KBM-7 (cell line): ENCODE measurements around the gene SLC16A10.
"Not testable (repeated sequence)": the region's sequence is repeated elsewhere in the genome, so short reads cannot be mapped to it uniquely, and the experiment has no call there.

Experiments used
- DNase-seq: peaks from one replicate; pipeline ENCODE4 v3.0.0-alpha.2; 2015
- in situ Hi-C: fragments of 300-500 bp; cut with MboI; formaldehyde crosslinking; loops from 2 replicates; pipeline ENCODE4 v1.14.3; 2020; ENCODE audit warnings: low sequenced_read_pairs, low pct_unique_long_range_greater_than_20kb, mixed read lengths

SLC16A10 gene

GRCh38 chr6:111074311-111074710 lies 13.0 kb upstream of the SLC16A10 start:
- DNase-seq, result no peak
- in situ Hi-C loops, result loop anchor here (25.0 kb wide), 1 partner anchor 138 kb away; no protein-coding TSS in a partner anchor

DNA sequence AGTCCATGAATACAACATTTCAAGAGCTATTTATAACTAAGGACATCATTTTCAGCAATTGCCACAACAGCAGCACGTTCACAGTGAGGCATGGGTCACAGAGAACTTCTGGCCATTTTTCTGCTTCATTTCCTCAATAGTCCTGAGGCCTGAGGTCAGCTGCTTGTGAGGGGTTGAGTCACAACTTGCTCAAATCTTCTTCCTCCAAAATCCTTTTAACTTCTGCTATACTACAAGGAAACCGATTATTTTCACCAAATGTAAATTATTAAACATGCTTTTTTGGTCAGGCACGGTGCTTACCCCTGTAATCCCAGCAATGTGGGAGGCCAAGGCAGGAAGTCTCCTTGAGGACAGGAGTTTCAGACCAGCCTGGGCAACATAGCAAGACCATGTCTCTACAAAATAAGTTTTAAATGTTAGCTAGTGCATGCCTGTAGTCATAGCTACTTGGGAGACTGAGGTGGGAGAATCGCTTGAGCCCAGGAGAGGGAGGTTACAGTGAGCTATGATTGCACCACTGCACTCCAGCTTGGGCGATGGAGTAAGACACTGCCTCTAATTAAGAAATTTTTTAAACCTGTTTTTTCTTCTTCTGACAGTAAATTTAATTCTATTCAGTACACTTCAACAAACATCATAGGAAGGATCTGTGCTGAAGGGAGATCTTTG lies 11.1 kb upstream of the SLC16A10 start:
- DNase-seq, result no peak
- in situ Hi-C loops, result no loop called here

- DNase-seq, result no peak
- in situ Hi-C loops, result no loop called here
Measured at GRCh38 chr6:111080698-111081097, 6.6 kb upstream of the SLC16A10 start.

DNA sequence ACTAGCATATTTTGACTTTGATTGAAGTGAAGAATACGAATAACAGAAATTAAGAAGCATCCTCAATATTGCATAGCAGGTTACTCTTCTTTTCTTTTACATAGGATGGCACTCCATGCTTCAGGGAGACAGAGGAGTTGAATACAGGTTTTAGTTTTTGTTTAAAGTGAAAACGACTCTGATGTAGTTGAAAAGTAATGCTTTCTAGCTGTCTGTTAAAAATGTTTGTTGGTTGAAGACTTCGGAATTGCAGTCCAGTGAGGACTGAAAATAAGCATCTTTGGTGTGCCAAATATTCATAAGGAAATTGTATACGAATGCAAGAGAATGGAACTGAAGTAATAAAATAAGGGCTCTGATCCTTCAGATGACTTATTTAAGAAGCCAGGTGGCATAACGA lies 618 bp upstream of the SLC16A10 start:
- DNase-seq, result no peak
- in situ Hi-C loops, result no loop called here

DNA sequence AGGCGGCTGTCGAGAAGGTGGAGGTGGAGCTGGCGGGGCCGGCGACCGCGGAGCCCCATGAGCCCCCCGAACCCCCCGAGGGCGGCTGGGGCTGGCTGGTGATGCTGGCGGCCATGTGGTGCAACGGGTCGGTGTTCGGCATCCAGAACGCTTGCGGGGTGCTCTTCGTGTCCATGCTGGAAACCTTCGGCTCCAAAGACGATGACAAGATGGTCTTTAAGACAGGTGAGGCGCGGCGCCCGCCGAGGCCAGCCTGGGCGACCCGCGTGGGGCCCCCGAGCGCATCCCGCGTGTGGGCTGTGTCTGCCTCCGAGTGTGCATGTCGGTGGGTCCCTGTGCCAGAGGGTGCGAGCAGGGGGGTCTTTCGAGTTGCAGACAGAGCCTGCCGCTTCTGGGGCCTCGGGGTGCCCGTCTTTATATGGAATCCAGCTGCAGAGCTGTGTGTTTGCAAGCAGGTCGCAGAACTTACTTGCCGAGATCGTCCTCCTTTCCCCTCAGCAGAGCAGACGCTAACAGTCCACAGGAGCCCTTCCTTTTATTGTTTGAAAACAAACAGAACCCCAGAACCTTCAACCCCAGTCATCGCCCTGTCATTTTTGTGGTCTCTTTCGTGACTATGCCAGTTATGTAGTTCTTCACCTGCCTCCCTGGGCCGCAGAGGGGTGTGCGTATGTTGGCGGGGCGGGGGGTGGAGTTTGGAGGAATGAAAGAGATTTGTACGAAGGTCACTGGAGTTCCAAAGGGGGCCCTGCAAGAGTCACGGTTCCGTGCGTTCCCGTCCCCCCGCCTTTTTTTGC lies 766 bp downstream of the SLC16A10 start:
- DNase-seq, result peak; percentile 62
- in situ Hi-C loops, result no loop called here

DNA sequence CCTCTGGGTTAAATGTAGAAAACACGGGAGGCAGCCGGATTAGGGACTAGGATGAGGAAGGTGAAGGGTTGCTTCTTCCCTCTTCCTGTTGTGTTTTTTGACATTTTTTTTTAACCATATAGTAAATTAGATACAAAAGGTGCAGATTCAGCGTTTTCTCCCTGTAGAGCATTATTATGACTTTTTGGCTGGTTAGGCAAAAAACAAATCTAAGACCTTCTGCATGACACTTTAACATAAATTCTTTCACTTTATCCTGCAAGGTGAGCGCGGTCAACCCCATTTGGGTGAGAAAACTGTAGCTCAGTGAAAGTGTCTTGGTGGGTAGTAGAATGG lies 1.3 kb downstream of the SLC16A10 start:
- DNase-seq, result no peak
- in situ Hi-C loops, result no loop called here

DNA sequence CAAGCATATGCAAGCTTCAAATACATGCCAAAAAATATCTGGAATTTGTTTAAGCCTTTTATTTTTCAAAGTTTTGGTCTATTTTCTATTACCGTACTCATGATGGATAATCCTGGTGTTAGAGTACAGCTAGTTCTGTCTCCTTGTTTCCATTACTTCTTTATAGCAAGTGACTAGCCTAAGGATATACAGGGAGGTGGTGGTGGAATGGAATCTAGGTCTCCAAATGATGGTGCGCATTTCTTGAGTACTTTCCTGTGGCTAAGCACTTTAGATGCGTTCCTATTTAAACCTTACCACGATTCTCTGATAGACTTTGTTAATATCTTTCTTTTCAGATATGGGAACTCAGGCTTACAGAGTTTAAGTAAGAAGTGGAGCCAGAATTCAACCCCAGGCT lies 3.5 kb downstream of the SLC16A10 start:
- in situ Hi-C loops, result no loop called here
- no peak for DNase-seq

DNA sequence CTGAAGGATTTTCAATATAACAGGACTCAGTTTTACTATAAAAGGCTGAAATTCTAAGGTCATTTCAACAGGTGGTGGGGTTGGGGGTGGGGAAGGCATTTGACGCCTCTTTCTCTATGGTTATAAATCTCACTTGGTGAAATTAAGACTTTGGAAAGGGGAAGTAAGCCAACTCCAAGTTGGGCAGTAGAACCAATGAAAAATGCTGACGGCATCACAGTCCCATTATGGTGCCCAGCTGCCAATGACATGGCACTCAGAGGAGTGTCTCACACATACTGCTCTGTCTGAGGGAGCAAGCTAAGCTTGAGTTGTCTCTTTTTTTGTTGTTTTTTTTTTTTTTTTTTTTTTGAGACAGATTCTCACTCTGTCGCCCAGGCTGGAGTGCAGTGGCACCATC lies 4.7 kb downstream of the SLC16A10 start:
- in situ Hi-C loops, result no loop called here
- DNase-seq, result peak; percentile 27

DNA sequence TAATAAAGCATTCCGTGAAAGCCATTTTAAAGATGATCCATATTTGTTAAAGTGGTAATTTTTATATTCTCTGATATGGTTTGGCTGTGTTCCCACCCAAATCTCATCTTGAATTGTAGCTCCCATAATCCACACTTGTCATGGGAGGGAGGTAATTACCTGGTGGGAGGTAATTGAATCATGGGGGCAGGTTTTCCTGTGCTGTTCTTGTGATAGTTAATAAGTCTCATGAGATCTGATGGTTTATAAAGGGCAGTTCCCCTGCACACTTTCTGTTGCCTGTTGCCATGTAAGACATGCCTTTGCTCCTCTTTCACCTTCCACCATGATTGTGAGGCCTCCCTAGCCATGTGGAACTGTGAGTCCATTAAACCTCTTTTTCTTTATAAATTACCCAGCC lies 8.2 kb downstream of the SLC16A10 start:
- DNase-seq, in situ Hi-C loops: not testable (repeated sequence)

GRCh38 chr6:111096246-111096645 lies 8.9 kb downstream of the SLC16A10 start:
- no peak for DNase-seq
- in situ Hi-C loops, result no loop called here

- DNase-seq, result no peak
- in situ Hi-C loops, result no loop called here
Measured at GRCh38 chr6:111098597-111098996, 11.3 kb downstream of the SLC16A10 start.

GRCh38 chr6:111101987-111102386 lies 14.7 kb downstream of the SLC16A10 start:
- in situ Hi-C loops, result no loop called here
- no peak for DNase-seq

DNA sequence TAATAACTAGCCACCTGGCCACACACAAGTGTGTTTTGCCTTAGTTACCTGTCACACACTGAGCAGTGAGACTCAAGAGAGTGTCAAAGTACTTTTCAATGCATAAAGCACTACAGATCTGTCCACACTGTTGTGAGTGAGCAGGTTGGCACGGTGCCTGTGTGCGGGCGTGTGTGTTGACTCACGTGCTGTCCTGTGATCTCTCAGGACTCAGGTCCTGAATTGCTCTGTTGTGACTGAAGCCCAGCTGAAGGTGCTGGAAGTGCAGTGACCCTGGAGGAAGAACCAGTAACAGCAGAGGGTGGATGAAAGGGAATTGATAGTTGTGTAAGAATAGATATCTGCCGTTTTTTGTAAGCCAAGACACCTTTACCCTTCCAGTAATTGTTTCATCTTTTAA lies 18.3 kb downstream of the SLC16A10 start:
- no peak for DNase-seq
- in situ Hi-C loops, result no loop called here

DNA sequence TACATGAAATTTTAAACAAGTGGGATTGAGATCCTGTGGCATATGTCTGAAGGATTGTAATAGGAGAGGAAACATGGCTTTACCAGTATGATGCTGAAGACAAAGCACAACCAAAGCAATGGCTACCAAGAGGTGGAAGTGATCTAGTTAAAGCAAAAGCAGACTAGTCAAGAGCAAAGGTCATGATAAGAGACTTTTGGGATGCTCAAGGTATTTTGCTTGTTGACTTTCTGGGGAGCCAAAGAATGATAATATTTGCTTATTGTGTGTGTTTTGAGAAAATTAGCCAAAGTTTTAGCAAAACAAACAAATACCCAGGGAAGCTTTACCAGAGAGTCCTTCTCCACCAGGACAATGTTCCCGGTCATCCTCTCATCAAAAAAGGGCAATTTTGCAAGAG lies 20.3 kb downstream of the SLC16A10 start:
- DNase-seq, result no peak
- in situ Hi-C loops, result no loop called here

DNA sequence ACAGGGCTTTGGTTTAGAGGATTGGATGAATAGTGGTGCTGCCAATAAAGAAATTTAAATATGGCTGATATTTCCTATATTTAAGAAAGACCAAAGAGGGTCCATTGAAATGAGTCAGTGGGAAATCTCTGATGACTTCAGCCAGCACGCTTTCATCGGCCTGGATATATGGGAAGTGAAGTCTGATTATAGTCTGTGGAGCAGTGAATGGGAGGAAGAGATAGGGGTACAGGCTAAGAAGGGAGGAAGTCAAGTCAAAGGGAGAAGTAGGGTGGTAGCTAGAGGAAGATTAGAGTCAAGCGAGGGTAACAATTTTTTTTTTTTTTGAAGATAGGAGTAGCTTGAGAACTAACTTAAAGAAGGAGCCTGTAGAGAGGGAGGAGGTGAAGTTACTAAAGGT lies 22.7 kb downstream of the SLC16A10 start:
- in situ Hi-C loops, result no loop called here
- DNase-seq, result peak; percentile 46

DNA sequence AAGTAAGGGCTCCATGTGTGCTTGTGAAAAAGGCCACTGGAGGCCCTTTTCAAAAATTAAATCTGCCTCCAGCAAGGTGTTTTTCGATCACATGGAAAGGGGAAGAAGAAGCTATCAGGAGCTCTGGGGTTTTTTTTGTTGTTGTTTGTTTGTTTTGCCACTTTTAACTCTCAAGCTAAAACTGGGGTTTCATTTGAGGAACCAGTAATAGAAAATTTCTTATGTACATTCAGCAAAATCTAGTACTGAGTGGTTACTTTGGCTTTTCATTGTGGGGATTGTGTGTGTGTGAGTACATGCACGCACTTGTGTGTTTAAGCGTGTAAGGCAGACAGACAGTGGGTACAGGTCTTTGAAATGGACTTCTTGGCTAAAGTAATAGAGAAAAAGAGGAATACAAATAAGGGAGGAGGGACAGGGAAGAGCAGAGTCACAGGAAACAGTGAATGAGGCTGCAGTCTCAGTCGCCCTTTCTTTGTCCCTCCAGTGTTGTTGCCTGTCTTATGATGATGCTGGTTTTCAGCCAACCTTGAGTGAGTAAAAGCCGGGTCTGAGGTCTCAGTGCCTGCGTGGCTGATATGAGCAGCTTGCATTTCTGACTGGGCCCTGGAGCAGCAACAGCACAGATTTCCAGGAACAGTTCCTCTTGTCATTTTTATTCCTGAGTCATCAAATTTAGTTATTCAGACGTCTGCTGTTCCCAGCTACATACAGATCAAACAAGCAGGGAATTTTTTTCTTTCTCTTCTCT lies 26.2 kb downstream of the SLC16A10 start:
- peak; percentile 47 for DNase-seq

DNA sequence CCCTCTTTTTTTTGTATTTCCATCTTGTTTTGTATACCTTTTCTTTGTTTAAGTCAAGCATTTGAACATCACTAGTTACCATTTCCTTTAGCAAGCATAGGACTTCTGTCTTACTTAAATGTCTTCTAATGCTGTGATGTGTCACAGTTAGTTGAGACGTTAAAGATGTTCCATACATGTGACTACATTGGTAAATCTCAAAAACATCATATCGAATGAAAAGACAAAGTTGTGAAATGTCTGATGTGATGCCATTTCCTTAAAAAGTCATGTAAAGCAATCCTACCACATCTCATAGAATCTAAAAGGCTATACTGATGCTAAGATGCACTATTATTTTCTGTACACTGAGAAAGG lies 26.8 kb downstream of the SLC16A10 start:
- in situ Hi-C loops, result no loop called here
- DNase-seq, result no peak

More for the DNA sequence above, 26.2 kb downstream of the SLC16A10 start:
- in situ Hi-C loops, result no loop called here

DNA sequence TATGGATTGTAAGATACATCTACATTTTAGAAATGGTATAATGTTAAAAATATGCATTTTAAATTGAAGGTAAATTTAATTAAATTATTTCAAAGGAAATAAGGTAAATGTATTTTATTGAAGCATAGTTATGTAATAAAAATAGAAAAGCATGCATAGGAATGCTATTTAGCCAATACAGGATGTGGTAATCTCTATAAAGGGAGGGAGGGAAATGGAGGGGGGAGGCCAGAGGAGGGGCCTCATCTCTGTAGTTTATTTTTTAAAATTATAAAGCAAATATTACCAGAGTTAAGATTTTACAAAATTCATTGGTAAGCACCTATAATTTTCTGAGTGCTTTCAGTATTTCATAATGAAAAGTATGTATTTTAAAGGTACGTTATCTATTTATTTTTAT lies 27.2 kb downstream of the SLC16A10 start:
- no peak for DNase-seq
- in situ Hi-C loops, result no loop called here

DNA sequence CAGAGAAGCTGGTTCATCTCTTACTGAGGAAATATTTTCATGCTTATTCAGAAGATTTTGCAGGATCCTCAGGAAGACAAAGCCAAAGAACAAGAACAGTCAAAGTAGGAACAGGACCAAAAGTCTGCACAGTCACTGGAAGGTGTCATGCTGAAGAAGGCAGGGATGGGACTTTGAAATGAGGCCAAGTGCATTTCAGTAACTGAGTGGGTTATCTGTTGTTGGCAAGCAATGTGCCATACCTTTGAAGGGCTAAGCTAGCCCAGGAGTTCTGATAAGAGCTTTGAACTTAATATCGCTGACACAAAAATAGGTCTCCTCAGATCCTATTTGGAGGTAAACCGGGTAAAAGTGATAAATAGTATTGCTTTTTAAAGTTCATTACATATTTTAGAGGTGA lies 31.5 kb downstream of the SLC16A10 start:
- no peak for DNase-seq
- in situ Hi-C loops, result no loop called here

DNA sequence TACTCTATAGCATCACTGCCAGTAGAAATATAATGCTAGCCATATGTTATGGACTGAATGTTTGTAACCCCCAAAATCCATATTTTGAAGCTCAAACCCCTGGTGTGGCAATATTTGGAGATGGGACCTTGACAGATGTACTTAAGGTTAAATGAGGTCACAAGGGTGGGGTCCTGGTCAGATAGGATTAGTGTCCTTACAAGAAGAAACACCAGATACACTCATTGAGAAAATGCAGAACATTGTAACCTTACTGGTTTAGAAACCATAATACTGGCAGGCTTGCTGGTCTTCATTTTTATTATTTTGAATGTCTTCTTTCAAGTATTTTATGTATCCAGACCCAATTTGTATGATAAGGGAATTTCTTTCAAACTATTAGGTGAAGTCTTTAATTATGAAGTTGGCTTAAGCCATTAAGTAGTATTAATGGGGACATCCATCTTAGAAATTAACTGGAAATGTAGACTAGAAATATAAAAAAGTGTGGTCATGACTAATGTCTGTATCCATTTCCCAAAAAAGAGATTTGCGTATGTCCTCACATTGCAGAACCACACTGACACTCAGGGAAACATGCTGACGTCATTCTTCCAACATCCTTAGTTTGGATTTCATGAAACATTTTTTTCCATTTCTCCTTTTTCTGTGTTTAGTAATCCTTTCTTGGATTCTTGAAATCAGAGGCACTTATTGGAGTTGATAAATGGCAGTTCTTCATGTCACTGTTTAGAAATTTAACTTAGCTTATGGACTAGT lies 32.4 kb downstream of the SLC16A10 start:
- no peak for DNase-seq
- in situ Hi-C loops, result no loop called here
